T-helper 2 cell treated with Interferon-gamma antibody and Interleukin-4, amounts not matched to agents 5 μg/mL and 100 μg/mL, for 36 hours (primary cell): ENCODE measurements around the gene PLXNB1.
A peak's percentile ranks its signal among the peaks of the same experiment; 100 is the strongest.
"Not testable (repeated sequence)": the region's sequence is repeated elsewhere in the genome, so short reads cannot be mapped to it uniquely, and the experiment has no call there.

Experiments
- DNase-seq: peaks from one replicate; pipeline ENCODE4 v3.0.0; 2021; ENCODE audit warnings: low spot score
- H3K27ac Mint-ChIP-seq: one replicate; pipeline ENCODE4 v1.8.0; 2021; ENCODE audit warnings: mild to moderate bottlenecking, mixed read lengths
- H3K27me3 Mint-ChIP-seq: one replicate; pipeline ENCODE4 v1.8.0; 2021; ENCODE audit warnings: low read depth, mixed read lengths
- H3K36me3 Mint-ChIP-seq: one replicate; pipeline ENCODE4 v1.8.0; 2021; ENCODE audit warnings: low read depth, mixed read lengths
- H3K4me1 Mint-ChIP-seq: one replicate; pipeline ENCODE4 v1.8.0; 2021; ENCODE audit warnings: low read depth, mixed read lengths
- H3K4me3 Mint-ChIP-seq: one replicate; pipeline ENCODE4 v1.8.0; 2022; ENCODE audit warnings: mild to moderate bottlenecking, moderate library complexity, mixed read lengths
- H3K9me3 Mint-ChIP-seq: one replicate; pipeline ENCODE4 v1.8.0; 2021; ENCODE audit warnings: mixed read lengths

PLXNB1 gene

DNA sequence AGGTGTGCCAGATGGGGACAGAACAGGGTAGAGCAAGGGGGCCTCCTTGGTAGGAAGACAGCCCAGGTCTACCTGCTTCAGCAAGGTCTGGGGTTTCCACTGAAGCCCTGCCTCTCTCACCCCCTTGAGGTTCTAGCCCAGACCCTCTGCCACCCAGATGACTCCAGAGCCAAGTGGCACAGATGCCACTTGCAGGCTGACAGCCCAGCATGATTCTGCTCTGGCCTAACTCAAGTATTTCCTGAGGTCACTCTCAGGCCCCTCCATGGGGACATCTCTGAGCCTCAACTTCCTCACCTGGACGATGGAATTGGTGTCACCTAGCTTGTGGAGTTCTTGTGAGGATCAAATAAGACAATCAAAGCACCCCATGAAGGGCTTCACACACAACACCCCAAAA, 23.9 kb downstream of the PLXNB1 start:
- no peaks in the 10 kb centered on the region for H3K9me3 Mint-ChIP-seq
- H3K4me3 Mint-ChIP-seq = no peak overlapping the region
- DNase-seq = no peak
- H3K36me3 Mint-ChIP-seq = no peaks in the 10 kb centered on the region
- no peak overlapping the region for H3K27ac Mint-ChIP-seq
- no peaks in the 10 kb centered on the region for H3K27me3 Mint-ChIP-seq
- no peaks in the 10 kb centered on the region for H3K4me1 Mint-ChIP-seq

DNA sequence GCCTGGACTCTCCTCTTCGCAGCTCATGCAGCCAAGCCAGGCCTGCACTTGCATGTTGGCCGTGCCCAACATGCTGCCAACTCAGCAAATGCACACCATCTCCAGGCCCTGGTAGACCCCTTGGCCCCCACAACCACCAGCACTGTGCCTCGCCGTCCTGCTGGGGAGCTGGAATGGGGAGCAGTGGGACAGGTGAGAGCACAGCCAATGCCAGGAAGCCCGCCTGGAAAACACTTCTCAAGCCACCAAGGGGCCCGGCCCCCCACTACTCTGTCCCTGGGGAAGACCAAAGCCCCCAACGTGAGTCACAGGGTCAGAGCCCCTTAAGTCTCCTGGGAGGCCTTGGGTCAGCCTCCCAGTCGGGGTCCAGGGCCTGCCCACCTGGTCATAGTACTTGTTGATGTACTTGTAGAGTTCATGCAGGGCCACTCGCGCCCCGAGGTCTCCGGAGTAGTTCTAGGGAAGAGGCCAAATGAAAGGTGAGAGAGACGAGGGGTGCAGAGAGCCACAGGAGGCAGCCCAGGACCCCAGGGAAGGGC, 24.5 kb downstream of the PLXNB1 start:
- Mint-ChIP-seq H3K27me3 (no peaks in the 10 kb centered on the region), H3K9me3 (no peaks in the 10 kb centered on the region), H3K4me3 (no peak overlapping the region), H3K36me3 (no peaks in the 10 kb centered on the region), H3K27ac (no peak overlapping the region), H3K4me1 (no peaks in the 10 kb centered on the region)
- DNase-seq = no peak

DNA sequence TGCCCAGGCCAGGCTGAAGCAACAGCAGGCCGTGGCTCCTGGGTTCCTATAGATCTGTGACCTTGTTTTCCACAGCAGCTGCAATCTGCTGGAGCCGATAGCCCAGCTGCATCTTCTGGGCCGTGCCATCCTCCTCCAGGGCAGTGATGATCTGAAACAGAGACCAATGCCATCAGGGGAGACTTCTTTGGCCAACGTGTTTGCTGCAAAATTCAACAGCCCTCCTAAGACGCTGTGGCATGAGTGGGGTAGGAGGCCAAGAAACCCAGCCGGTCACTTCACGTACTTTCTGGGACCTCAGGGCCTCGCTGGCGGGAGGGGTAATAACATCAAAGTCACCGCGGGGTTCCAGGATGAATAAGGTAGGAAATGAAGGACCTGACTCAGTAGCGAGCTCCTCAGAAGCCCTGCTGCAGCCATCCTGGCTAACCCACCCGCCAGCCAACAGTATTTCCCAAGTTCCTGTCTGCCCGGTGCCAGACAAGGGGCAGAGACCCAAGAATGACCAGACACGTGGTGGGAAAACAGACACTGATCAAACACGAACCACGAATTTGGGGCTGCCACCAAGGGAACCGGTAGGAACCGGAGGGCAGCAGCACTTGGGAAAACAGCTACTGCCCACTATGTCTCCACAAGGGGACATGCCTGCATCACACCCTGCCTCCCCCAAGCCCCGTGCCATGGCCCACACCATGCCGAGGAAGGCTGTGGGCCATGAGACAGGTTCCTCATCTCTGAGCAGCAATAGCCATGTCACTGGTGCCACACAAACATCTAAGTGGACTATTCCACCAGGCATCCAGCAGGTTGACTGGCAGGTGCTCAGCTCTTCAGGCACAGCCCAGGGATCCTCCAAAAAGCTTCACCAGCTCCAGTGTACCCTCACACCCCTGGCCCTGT, 25.2 kb downstream of the PLXNB1 start:
- Mint-ChIP-seq H3K36me3 (no peaks in the 10 kb centered on the region), H3K4me3 (no peak overlapping the region), H3K27ac (no peak overlapping the region), H3K4me1 (no peaks in the 10 kb centered on the region), H3K27me3 (no peaks in the 10 kb centered on the region), H3K9me3 (no peaks in the 10 kb centered on the region)
- DNase-seq = no peak

DNA sequence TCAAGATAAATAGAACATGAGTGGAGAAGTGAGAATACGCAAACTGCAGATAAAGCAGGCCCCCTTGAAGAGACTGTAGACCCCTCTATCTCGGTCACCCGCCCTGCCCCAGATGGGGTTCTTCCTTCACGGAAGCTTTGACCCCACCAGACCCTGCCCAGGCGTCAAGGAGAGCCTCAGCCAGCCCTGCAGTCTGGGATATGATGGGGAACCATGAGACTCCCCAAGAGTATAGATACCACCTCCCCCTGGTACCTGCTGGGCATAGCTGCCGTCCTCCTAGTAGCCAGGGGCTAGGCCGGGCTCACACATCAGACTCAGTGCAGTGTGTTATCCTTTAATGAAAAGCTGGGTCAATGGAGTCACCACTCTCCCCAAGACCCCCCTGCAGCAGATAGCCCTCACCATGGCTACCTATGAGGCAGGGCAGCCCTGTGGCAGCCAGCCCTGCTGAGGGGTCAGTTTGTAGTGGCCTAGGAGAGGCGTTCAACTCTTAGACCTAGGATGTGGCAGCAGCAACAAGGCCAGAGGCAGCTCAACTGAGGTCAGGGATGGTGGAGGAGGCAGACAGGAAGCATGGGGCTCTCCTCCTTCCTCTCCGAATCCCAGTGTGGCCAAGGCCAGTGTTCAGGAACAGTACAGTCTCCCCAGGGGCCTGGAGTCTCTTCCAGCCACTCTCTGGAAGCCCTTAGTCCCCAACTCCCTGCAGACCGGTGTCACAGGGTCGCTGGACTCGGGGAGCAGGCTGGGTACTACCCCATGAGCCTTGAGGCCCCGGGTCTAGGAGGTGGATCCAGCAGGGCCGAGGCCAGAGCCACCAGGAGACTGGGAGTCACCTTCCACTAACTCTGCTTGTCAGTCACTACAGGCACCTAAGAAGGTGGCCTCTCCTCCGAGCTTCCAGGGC, 26.1 kb downstream of the PLXNB1 start:
- Mint-ChIP-seq H3K27me3 (no peaks in the 10 kb centered on the region), H3K27ac (no peak overlapping the region)
- DNase-seq = no peak

DNA sequence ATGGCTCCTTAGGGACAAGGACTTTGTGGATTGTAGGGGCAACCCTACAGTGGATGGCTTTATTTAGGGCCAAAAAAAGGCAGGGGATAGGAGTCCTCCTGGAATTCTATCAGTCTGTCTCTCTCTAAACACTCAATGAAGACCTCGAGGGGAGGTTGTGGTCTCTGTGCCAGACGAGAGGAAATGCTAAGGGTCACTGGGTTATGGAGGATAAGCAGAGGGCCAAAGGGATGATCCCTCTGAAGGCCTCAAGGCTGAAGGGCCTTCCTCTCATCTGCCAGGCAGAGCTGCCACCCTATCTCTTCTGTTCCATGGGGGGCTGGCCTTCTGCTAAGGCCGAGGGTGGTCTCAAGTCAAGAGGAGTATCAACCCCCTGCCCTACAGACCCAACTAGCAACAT, 27.0 kb downstream of the PLXNB1 start:
- H3K27ac Mint-ChIP-seq = no peak overlapping the region
- no peaks in the 10 kb centered on the region for H3K36me3 Mint-ChIP-seq
- no peak for DNase-seq
- no peaks in the 10 kb centered on the region for H3K4me1 Mint-ChIP-seq
- H3K9me3 Mint-ChIP-seq = no peaks in the 10 kb centered on the region
- H3K4me3 Mint-ChIP-seq = no peak overlapping the region
- no peaks in the 10 kb centered on the region for H3K27me3 Mint-ChIP-seq

More for the DNA sequence above, 26.1 kb downstream of the PLXNB1 start:
- Mint-ChIP-seq H3K36me3 (no peaks in the 10 kb centered on the region), H3K9me3 (no peaks in the 10 kb centered on the region), H3K4me1 (no peaks in the 10 kb centered on the region), H3K4me3 (no peak overlapping the region)

DNA sequence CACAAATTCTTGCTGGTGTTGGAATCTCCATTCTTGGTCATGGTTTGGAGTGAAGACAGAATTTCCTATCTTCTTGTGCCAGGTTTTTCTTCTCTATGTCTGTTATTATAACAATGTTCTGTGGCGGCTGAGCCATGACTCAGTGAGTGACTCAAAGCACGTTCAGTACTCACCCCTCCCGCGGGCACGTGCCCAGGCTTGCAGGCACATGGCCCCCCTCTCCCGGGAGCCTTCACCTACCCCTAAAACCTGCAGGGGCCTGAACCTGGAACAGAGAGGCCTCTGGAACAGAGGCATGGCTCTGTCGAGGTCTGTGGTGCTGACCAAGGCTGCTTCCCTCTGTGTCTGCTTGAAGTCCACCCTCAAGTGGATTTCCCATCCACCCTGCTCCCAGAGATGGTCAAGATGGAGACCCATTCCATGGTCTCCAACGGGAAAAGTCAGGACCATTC, 27.6 kb downstream of the PLXNB1 start:
- no peak for DNase-seq
- H3K36me3 Mint-ChIP-seq = no peaks in the 10 kb centered on the region
- no peak overlapping the region for H3K4me3 Mint-ChIP-seq
- H3K4me1 Mint-ChIP-seq = no peaks in the 10 kb centered on the region
- H3K9me3 Mint-ChIP-seq = no peaks in the 10 kb centered on the region
- H3K27me3 Mint-ChIP-seq = no peaks in the 10 kb centered on the region
- H3K27ac Mint-ChIP-seq = no peak overlapping the region

DNA sequence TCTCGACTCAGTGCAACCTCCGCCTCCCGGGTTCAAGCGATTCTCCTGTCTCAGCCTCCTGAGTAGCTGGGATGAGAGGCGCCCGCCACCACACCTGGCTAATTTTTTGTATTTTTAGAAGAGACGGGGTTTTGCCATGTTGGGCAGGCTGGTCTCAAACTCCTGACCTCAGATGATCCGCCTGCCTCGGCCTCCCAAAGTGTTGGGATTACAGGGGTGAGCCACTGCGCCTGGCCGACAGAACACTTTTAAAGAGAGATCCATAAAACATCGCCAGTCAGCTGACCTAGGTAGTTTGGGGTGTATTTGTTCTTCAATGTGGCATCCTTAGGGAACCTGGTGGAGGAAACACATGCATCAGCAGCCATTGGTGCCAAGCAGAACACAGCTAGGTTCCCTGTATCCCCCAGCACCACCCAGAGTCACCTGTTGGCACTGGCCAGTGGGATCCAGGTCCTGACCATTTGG, 28.4 kb downstream of the PLXNB1 start:
- H3K9me3 Mint-ChIP-seq, H3K4me3 Mint-ChIP-seq, H3K36me3 Mint-ChIP-seq, H3K27me3 Mint-ChIP-seq, H3K27ac Mint-ChIP-seq, DNase-seq, H3K4me1 Mint-ChIP-seq: not testable (repeated sequence)

DNA sequence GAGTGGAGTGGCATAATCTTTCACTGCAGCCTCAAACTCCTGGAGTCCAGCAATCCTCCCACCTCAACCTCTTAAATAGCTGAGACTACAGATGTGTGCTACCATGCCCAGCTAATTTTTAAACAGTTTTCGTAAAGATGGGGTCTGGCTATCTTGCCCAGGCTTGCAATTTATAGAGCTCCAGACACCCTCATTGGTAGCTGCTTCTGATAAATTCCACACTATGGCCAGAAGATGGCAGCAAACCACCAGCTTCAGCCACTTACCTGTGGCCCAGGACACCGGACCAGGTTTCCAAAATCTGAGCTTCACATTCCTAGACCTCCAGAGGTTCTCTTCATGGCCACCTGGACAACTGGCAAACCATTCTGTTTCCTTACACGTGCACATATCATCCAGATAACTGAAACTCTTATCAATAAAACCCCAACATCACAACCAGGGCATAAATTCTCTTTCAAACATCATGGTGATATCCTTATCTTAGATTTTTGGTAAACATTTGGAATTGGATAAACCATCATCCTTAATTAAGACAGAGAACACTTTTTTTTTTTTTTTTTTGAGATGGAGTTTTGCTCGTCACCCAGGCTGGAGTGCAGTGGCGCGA, 29.0 kb downstream of the PLXNB1 start:
- H3K36me3 Mint-ChIP-seq = no peaks in the 10 kb centered on the region
- no peaks in the 10 kb centered on the region for H3K4me1 Mint-ChIP-seq
- H3K27me3 Mint-ChIP-seq = peaks cover under 1% of the 10 kb centered on the region
- H3K4me3 Mint-ChIP-seq = no peak overlapping the region
- H3K9me3 Mint-ChIP-seq = no peaks in the 10 kb centered on the region
- no peak overlapping the region for H3K27ac Mint-ChIP-seq
- DNase-seq = peak; percentile 41

DNA sequence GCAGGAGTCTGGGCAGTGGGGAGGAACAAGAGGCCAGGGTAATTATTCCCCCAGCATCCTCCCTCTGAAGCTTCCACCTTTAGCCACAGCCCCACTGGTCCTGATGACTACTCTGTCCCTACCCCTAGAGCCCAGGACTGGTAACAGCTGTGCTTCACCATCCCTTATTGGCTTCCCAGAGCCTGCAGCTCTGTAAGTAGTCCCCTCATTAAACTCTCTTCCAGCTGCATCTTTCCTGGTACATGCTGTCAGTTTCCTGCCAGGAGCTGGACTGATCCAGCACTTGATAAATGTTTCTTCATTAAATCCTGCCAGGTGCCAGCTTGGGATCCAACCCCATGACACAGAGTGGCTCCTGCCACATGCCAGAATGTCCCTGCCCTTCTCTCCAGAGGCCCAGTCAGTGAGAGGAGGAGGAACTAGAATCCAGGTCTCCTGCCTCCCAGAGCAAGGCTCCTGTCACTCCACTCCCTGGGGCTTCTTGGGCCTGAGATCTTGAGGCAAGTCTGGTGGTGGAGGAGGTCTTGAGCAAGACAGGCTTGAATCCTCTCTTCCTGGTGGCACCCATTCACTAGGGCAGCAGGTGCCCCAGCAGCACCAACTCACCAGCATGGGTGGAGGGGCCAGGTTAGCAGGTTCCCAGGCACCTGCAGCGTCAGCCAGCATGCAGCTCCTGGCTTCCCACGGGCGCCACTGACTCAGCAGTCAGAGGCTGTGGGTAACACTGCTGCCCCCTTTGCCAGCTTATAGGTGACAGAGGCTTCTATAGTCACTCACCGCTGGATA, 30.3 kb downstream of the PLXNB1 start:
- DNase-seq = no peak
- Mint-ChIP-seq H3K27me3 (peaks cover 4% of the 10 kb centered on the region), H3K4me3 (no peak overlapping the region), H3K4me1 (no peaks in the 10 kb centered on the region), H3K27ac (no peak overlapping the region), H3K36me3 (no peaks in the 10 kb centered on the region), H3K9me3 (no peaks in the 10 kb centered on the region)

DNA sequence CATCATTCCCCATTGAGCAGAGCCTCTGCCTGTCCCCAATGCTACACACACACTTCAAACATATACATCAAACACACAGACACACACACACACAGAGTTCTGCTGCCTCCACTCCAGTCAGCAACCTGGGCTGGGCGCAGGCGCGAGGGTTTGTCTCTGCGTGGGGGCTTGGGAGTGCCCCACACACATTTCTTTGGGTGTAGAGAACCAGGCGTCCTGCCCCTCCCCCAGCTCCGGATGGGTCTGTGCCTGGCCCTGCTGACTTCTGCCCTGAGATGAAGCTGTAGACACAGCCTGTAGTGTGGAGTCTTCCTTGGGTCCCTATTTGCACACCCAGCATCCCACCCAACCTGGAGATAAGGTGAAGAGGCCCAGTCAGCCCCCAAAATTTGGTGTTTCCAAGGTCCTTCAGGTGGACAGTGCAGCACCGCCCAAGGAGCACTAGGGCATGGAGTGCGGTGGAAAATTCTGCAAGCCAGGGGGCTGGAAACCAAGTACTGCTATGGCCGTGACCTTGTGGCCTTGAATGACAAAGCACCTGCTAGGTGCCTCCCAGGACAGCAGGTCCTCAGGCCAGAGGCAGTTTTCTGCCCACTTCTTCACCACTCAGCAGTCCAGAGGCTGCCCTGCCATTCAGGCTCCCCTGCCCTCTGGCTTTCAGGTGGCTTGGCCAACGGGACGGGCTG, 31.0 kb downstream of the PLXNB1 start:
- Mint-ChIP-seq H3K27ac (no peak overlapping the region), H3K9me3 (no peaks in the 10 kb centered on the region), H3K4me3 (no peak overlapping the region), H3K27me3 (peaks cover 4% of the 10 kb centered on the region), H3K4me1 (no peaks in the 10 kb centered on the region), H3K36me3 (no peaks in the 10 kb centered on the region)
- no peak for DNase-seq

DNA sequence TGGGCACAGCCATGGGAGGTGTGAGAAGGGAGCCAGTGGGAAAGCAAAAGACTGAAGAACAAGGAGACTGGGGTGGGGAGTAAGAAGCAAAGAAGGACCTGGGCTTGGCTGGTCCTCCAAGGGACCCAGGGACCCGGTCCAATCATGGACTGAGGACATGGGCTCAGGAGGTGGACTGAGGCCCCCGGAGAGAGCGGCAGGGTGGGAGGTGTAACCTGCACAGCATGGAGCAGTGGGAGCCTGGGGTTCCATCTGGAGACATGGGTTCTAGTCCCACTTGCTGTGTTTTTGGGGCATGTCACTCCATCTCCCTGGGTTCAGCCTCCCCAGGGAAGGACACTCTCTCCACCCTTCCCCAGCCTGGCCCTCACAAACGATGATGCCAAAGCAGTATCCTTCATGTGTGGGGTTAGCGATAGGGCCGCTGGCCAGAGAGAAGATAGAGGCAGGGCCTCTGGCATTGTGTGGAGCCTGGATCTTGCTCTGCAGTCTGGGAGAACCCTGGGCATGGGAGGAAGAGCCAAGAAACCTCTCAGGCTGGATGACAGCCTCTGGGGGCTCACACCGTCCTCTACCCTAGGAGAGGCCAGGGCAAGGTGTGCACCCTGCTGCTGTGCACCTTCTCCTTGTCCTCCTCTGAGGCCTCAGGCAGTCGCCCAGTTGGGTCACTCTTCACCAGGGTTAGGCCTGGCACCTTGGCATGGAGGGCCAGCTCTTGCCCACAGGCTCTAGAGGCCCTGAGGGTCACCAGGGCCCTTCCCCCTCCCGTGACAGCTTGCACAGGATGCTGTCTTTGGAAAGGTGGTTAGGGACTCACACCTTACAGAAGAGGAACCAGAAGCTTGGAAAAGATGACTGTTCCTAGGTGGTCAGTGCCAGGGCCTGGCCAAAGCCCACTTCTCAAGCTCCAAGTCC, 31.9 kb downstream of the PLXNB1 start:
- no peak for DNase-seq
- Mint-ChIP-seq H3K4me1 (no peaks in the 10 kb centered on the region), H3K4me3 (no peak overlapping the region), H3K27ac (no peak overlapping the region), H3K36me3 (no peaks in the 10 kb centered on the region), H3K27me3 (peaks cover 4% of the 10 kb centered on the region), H3K9me3 (no peaks in the 10 kb centered on the region)

DNA sequence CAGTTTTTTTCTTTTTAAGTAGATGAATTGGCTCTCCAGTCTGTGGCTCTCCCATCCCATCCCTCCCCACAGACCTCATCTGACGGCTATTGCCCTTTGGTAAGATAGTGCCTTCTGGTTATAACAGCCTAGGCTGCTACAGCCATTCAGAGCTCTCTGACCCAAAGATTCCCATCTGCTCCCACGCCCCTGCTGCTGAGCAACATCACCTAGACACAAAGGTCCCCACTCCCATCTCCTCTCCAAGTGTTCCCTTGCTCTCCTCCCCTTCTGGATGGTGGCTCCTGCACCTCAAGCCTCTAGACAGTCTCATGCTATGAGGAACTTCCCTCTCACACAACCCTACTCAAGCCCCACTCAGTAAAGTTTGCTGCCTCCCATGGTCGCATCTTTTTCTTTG, 34.2 kb downstream of the PLXNB1 start:
- H3K27ac Mint-ChIP-seq = no peak overlapping the region
- no peaks in the 10 kb centered on the region for H3K36me3 Mint-ChIP-seq
- H3K4me3 Mint-ChIP-seq = no peak overlapping the region
- DNase-seq = no peak
- peaks cover 15% of the 10 kb centered on the region for H3K27me3 Mint-ChIP-seq
- no peaks in the 10 kb centered on the region for H3K4me1 Mint-ChIP-seq
- H3K9me3 Mint-ChIP-seq = no peaks in the 10 kb centered on the region
